Esophagus muscularis mucosa (tissue), 4 donors: ENCODE measurements around the gene ULK4.

ENCODE experiments used
- CTCF ChIP-seq, 3 experiments: fragments of 200-600 bp in 2 of 3; fragments of 450-650 bp in 1 of 3; sonication (generic) in 2 of 3; IDR thresholded peaks; one replicate each; pipeline ENCODE4 v1.5.1; 2017 to 2019; ENCODE audit warnings: antibody characterized with exemption in 3 of 3, mild to moderate bottlenecking in 2 of 3, moderate library complexity in 1 of 3
- EP300 ChIP-seq: sonication (generic); formaldehyde crosslinking; IDR thresholded peaks from one replicate; pipeline ENCODE4 v1.6.1; 2017; ENCODE audit warnings: antibody characterized with exemption
- POLR2A ChIP-seq: fragments of 450-650 bp; IDR thresholded peaks from one replicate; pipeline ENCODE4 v1.6.1; 2017; ENCODE audit warnings: antibody characterized with exemption, moderate library complexity, mild to moderate bottlenecking, low read depth
- POLR2AphosphoS5 ChIP-seq, 2 donors: sonication (generic); formaldehyde crosslinking; IDR thresholded peaks; one replicate each; pipeline ENCODE4 v1.6.1; 2017; ENCODE audit warnings: antibody characterized with exemption in 2 of 2

- no peak for TF ChIP-seq POLR2AphosphoS5 (IDR thresholded peaks at IDR 0.05)
- TF ChIP-seq CTCF (IDR thresholded peaks at IDR 0.05), result no peak
- TF ChIP-seq POLR2A, result no peak
- TF ChIP-seq EP300, result no peak
Observed at GRCh38 chr3:41265823-41266273, 696.1 kb downstream of the ULK4 start.
